ENCODE measurements around the gene DLL1. TPM values are rescaled to one million over a fixed set of nuclear protein-coding genes. Genes with fewer than 3 reads are reported as not detected.

Gene DLL1
- polyA plus RNA-seq, 3 donors from 2014 or later: 0.09 to 7.0 (median 2.8) TPM

DNA sequence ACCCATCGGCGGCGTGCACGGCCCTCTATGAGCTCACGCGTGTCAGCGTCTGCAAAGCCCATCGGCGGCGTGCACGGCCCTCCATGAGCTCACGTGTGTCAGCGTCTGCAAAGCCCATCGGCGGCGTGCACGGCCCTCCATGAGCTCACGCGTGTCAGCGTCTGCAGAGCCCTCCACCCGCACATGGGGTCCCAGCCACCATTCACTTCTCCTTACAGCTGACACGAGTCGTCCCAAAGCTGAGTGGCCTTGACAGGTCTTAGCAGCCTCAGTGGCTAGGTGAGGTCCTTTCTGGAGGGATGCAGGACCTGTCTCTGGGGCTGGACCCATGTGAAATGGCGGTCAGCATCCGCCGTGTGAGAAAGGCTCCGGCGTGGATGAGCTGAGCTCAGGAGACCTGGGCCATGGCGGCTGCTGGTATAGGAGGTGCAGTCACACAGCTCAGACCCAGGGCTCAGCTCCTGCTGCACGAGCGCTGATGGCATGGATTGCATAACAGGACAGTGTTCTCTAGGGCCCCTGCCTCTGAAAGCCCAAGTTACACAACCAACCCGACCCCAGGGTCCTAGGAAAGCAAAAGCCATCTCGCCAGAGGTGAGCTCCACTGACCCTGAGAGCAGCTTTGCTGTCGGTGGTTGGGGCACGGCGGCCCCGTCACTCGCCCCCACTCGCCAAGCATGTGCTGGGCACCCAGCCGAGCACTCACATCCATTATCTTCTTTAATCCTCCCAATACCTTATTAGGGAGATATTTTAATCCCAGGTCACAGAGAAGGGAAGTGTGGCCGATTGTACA, 38.9 kb downstream of the DLL1 start:
- Mint-ChIP-seq H3K27me3 (ENCODE audit: low read depth in 3 of 3) (peaks cover 8 to 20% (median 14%) of the 10 kb centered on the region in 3 donors), H3K27ac (no peak overlapping the region), H3K36me3 (no peaks in the 10 kb centered on the region), H3K9me3 (no peaks in the 10 kb centered on the region), H3K4me1 (no peaks in the 10 kb centered on the region), H3K4me3 (no peak overlapping the region)
- DNase-seq: no peak

DNA sequence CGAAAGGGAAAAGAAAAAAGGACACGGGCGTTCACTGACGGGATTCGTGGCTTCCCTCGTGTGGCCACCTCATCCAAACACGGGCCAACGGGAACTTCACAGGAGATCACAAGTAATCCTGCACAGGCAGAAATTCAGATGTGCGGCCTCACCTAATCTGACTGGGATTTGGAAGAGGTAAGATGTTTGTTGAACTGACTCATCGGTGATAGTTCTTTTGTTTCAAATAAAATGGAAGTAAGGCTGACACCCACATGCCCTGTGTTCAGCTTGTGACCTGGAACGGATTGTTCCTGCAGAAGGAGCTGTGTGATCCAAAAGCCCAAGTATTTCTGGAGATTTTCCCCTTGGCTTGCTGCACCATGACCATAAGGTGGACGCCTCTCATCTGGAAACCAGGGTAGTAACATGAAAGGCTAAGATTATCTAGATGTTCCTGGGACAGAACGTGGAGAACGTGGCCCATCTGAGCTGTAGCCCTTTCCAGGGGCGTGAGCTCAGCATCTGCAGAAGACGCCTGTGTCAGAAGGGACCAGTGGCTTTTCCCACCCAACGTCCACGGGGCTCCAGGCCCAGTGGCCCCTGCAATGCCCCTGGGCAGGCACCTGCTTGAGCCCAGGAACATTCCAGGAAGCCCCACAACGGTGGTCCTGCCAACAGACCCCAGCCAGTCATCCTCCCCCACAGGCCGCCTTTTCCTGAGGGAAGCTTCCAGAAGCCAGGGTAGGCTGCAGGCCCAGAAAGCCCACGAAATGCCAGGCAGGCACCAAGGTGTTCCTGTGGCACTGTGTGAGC, 39.7 kb downstream of the DLL1 start:
- no peaks in the 10 kb centered on the region for H3K36me3 Mint-ChIP-seq
- H3K4me1 Mint-ChIP-seq: no peaks in the 10 kb centered on the region
- H3K27ac Mint-ChIP-seq: no peak overlapping the region
- DNase-seq: no peak
- no peak overlapping the region for H3K4me3 Mint-ChIP-seq
- H3K27me3 Mint-ChIP-seq (ENCODE audit: low read depth in 3 of 3): peaks cover 8 to 20% (median 14%) of the 10 kb centered on the region in 3 donors
- no peaks in the 10 kb centered on the region for H3K9me3 Mint-ChIP-seq

DNA sequence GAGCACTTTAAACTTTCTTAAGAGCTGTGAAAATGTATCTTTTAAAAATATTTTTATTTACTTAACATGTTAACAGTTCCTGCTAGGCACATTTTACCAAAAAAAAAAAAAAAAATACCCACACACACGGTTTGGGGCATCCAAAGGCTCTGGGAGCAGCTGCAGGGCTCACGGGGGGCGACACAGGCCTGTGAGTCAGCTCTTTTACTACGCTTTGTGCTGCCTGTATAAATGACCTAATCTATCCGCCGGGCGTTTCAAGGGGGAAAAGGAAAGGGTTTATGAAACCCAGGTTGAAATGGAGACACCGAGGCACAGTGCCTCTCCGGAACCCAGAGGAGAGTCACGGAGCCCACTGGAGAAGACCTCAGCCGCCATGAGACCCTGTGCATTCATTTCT, 40.4 kb downstream of the DLL1 start:
- Mint-ChIP-seq H3K4me1 (no peaks in the 10 kb centered on the region), H3K36me3 (no peaks in the 10 kb centered on the region), H3K4me3 (no peak overlapping the region), H3K9me3 (no peaks in the 10 kb centered on the region), H3K27ac (no peak overlapping the region), H3K27me3 (ENCODE audit: low read depth in 3 of 3) (peaks cover 8 to 21% (median 14%) of the 10 kb centered on the region in 3 donors)
- no peak for DNase-seq

DNA sequence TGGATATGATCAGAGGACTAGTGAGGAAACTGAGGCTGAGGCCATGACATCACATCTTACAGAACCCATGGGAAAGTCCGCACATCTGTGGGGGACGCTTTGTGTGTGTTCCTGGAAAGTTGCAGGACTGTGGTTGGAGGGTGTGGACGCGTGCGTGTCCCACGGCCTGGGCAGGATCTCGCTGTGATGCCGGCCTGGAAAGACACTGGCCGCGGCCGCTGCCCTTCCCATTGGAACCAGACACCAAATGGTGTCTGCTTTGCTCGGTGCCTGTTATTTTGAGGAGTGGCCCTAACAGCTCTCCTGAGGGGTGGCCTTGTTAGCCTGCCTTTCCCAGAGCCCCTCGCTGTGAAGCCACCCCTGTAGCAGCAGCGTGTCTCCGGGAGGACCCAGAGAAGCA, 41.1 kb downstream of the DLL1 start:
- peaks cover 8 to 22% (median 19%) of the 10 kb centered on the region in 3 donors for H3K27me3 Mint-ChIP-seq (ENCODE audit: low read depth in 3 of 3)
- no peak for DNase-seq
- H3K4me1 Mint-ChIP-seq: no peaks in the 10 kb centered on the region
- no peak overlapping the region for H3K4me3 Mint-ChIP-seq
- no peak overlapping the region for H3K27ac Mint-ChIP-seq
- H3K9me3 Mint-ChIP-seq: no peaks in the 10 kb centered on the region
- no peaks in the 10 kb centered on the region for H3K36me3 Mint-ChIP-seq

DNA sequence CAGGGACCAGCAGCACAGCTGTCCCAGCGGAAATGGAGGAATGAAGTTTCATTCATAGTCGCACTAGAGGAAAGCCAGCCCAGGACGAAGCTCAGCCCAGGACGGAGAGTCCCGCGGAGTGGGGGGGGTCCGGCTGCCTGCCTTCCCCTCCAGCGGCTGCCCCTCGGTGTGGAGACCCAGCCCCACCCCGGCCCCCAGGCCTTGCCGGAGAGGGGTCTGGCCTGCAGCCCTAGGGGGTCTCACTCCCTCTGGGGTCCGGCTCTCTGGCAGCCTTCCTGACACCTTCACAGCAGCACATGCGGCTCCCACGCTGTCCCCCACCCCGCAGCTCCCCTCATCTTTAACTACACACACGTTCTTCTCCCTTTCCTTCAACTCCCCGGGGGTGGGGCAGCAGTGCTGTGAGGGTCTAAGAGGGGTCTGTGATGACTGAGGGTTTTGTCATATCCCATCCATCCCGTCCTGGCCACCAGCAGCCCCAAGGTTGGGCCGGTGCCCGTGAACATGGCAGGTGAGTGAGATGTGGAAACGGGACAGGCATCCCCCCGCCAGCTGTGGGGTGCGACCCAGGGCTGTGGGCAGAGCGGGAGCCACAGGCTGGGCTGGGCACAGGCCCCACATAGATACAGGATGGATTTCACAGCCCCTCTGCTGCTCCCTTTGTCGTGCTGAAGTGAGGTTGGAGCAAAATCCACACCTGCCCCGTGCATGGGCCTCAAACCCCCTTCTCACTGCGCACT, 41.8 kb downstream of the DLL1 start:
- Mint-ChIP-seq H3K4me3 (no peak overlapping the region), H3K27me3 (ENCODE audit: low read depth in 3 of 3) (peaks cover 13 to 17% (median 16%) of the 10 kb centered on the region in 3 donors), H3K36me3 (no peaks in the 10 kb centered on the region), H3K9me3 (no peaks in the 10 kb centered on the region), H3K4me1 (no peaks in the 10 kb centered on the region), H3K27ac (no peak overlapping the region)
- no peak for DNase-seq

DNA sequence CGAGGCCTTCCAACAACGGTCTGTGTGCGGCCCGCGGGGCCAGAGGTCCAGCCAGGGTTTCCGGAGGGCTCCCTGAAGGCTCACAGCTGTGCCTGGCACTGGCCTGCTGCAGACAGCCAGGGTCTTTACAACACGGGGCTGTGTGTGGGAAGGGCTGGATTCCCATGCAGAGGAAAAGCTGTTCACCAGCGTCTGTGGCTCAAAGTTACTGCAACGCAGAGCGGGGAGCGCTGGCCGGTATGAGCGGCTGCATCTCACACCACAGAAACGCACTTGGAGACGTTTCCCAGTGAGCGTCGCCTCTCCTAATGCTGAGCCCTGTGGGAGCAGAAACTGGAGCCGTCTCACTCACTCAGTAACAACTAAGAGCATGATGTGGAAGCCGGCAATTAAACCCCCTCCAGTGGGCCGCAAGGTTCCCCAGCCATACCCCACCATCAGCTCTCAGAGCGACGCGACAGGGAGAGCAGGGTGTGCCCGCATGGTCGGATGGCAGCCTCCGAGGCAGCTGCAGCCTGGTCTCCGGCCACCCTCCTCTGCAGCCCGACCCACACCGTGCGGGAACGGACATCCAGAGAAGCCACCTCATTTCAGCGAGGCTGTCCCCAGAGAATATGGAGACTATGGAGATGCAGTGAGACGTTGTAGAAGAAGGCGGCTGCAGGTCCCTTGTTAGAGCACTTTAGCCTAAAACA, 42.6 kb downstream of the DLL1 start:
- no peak for DNase-seq
- Mint-ChIP-seq H3K27me3 (ENCODE audit: low read depth in 3 of 3) (peaks cover 13 to 21% (median 13%) of the 10 kb centered on the region in 3 donors), H3K4me1 (no peaks in the 10 kb centered on the region), H3K36me3 (no peaks in the 10 kb centered on the region), H3K27ac (no peak overlapping the region), H3K4me3 (no peak overlapping the region), H3K9me3 (no peaks in the 10 kb centered on the region)

DNA sequence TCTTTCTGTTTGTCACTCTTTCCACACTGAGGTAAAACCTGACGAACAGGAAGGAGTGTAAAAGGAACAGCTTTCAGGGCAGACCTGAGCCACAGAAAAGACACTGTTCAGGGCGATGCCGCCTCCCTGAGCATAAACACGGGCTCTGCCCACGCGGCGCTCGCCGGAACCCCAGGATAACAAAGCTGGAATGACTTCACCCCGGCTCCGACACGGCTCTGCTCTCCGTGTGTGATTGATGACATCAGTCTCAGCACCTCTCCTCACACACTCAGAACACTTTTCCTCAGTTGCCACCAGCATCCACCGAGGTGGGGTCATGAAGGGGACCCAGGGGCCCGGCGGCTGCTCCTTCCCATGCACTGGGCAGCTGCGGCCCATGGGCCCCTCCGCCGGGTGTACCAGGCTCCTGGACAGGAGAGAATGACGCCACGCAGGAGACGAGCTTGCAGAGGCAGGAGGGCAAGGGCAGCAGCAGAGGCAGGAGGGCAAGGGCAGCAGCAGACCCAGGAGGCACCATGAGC, 43.6 kb downstream of the DLL1 start:
- no peak for DNase-seq
- H3K27me3 Mint-ChIP-seq (ENCODE audit: low read depth in 3 of 3): peaks cover 9 to 22% (median 13%) of the 10 kb centered on the region in 3 donors
- H3K4me1 Mint-ChIP-seq: no peaks in the 10 kb centered on the region
- H3K36me3 Mint-ChIP-seq: no peaks in the 10 kb centered on the region
- H3K9me3 Mint-ChIP-seq: no peaks in the 10 kb centered on the region
- H3K4me3 Mint-ChIP-seq: peak overlapping the region in 1 of 5 donors; percentile 56
- H3K27ac Mint-ChIP-seq: no peak overlapping the region

DNA sequence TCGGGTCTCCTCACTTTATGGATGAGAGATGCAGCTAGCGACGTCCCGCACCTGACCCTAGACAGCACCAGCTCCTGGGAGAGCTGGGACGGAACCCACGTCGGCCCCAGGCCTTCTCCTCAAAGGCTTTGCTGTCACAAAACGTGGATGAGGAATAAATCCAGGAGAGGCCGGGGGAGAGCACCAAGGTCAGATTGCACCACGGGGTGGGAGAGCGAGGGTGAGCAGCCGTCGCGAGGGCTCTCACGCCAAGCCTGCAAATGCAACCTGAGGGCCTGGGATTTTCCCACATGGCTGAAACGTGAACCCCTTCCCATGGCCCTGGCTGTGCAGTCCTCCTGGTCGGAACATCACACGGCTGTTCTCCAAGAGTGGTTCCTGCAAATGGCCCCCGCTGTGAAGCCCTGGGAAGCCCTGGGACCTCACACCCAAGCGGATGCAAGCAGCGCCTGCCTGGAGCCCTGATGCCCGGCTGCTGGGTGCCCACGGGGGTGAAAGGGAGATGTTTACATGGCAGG, 45.3 kb downstream of the DLL1 start:
- no peaks in the 10 kb centered on the region for H3K9me3 Mint-ChIP-seq
- no peaks in the 10 kb centered on the region for H3K36me3 Mint-ChIP-seq
- no peak overlapping the region for H3K4me3 Mint-ChIP-seq

DNA sequence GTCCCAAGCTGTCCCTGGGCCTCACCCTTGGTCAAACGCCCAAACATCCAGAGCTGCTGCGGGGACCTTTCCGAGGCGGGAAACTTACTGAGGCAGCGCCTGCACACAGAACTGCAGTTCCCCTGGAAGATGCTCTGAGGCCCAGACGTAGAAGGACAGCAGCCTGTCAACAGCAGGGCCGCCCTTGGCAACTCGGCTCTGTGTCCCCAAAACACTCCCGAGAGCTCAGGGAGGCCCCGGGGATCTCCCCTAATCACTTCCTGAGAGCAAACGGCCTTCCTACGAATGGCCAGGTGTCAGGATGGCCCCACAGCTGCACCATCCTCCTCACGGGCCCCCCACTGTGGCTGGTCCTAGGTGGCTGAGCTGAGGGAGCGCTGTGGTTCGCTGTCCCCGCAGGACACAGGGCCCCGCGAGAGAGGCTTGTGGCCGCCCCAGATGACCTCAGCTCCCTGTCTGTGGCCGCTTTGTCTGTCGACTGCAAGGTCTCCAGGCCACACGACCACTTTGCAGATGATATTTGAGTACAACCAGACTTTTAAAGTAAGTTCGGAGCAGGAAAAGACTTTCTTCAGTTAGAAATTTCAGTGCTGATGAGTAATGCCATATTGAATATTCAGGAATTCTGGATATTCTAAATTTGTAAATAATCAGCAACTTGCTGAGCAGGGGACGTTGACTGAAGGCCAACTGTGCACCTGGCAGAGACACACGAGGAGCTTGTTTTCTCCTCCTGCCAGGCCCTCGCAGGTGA, 46.0 kb downstream of the DLL1 start:
- Mint-ChIP-seq H3K4me1 (no peaks in the 10 kb centered on the region), H3K27ac (no peak overlapping the region), H3K27me3 (ENCODE audit: low read depth in 3 of 3) (peaks cover 7 to 17% (median 12%) of the 10 kb centered on the region in 3 donors), H3K4me3 (peak overlapping the region in 1 of 5 donors; percentile 30), H3K9me3 (no peaks in the 10 kb centered on the region), H3K36me3 (no peaks in the 10 kb centered on the region)
- DNase-seq: no peak

More for the DNA sequence above, 45.3 kb downstream of the DLL1 start:
- no peak for DNase-seq
- Mint-ChIP-seq H3K27me3 (ENCODE audit: low read depth in 3 of 3) (peaks cover 7 to 18% (median 13%) of the 10 kb centered on the region in 3 donors), H3K27ac (no peak overlapping the region), H3K4me1 (no peaks in the 10 kb centered on the region)

DNA sequence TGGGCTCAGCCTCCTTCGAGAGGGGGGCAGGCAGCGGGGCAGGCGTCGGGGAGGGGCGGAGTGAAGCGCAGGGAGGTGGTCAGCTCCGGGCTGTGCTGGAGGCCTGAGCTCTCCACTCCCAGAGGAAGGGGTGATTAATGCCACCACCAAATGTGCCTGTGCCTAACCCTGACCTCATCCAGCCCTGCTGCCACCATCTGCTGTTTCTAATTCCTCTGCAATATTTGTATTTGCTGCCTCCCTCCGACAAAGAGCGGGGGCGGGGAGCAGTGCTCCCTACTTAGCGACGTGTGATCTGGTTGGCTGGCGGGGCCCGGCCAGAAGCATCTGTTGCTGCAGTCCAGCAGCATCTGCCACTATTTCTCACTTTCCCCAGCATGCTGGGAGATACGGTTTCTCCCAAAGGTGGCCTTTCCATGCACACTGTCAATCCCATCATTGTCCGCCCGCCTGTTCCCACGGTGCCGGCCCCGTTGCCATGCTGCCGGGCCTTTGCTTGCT, 47.0 kb downstream of the DLL1 start:
- no peaks in the 10 kb centered on the region for H3K36me3 Mint-ChIP-seq
- H3K4me1 Mint-ChIP-seq: no peaks in the 10 kb centered on the region
- no peak overlapping the region for H3K27ac Mint-ChIP-seq
- H3K9me3 Mint-ChIP-seq: no peaks in the 10 kb centered on the region
- peaks cover 9 to 17% (median 11%) of the 10 kb centered on the region in 3 donors for H3K27me3 Mint-ChIP-seq (ENCODE audit: low read depth in 3 of 3)
- no peak for DNase-seq
- no peak overlapping the region for H3K4me3 Mint-ChIP-seq

DNA sequence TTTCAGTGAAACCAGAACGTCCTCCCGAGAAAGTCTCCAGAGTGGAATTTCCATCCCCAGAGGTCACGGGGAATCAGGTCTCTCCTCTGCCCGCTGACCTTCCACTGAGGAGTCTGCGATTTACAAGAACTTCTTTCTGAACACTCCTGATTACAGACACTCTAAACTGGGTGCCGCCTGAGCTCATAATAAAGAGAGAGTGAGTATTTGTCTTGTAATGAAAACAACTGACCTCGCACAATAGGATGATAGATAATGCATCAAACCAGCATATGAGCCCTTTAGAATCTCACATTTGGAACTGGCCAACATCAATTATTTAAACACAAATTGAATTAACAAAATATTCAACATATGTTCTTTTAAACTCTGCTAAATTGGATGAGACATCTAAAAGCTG, 47.5 kb downstream of the DLL1 start:
- Mint-ChIP-seq H3K4me3 (no peak overlapping the region), H3K36me3 (no peaks in the 10 kb centered on the region), H3K9me3 (no peaks in the 10 kb centered on the region), H3K27me3 (ENCODE audit: low read depth in 3 of 3) (peaks cover 9 to 14% (median 11%) of the 10 kb centered on the region in 3 donors), H3K4me1 (no peaks in the 10 kb centered on the region), H3K27ac (no peak overlapping the region)
- no peak for DNase-seq

DNA sequence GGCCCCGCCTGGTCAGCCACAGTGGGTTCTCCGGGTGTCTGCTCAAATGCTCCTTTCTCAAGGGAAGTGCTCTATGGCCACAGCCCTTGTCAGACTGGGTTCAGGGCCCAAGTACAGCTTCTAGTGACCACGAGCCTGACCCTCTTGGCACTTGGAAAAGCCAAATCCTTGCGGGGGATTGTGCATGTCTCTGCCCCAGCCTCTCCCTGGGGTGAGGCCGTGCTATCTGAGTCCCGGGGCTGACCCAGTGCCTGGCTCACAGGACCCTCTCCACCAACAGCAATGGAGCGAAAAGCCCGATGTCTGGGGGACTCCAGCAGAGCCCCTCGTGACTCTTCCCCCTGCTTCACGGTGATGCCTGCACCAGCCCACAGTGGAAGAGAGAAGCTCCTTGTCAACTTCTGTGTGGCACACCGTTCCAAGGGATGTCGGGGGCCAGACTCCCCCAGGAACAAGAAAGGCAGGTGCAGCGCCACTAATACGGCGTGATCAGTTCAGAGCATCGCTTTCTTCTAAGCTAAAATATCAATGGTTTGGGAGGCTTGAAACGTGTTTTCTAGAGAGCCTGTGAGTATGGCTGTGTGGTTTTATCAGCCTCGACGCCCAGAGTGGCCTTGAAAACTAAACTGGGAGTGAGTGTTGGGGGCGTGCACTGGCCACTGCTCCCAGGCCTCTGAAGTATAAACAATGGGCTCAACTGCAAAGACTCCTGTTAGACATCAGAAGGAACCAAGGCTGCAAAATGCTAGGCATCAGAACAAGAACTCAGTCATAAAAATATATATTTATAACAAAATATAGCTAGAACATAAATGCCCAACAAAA, 51.9 kb downstream of the DLL1 start:
- Mint-ChIP-seq H3K4me3 (no peak overlapping the region), H3K9me3 (no peaks in the 10 kb centered on the region), H3K4me1 (peaks cover 0 to 6% of the 10 kb centered on the region in 2 donors), H3K36me3 (no peaks in the 10 kb centered on the region), H3K27ac (no peak overlapping the region), H3K27me3 (ENCODE audit: low read depth in 3 of 3) (peaks cover 2 to 6% (median 4%) of the 10 kb centered on the region in 3 donors)
- DNase-seq: no peak
